ENCODE data around the gene PIK3C2G.

Gene PIK3C2G

DNA sequence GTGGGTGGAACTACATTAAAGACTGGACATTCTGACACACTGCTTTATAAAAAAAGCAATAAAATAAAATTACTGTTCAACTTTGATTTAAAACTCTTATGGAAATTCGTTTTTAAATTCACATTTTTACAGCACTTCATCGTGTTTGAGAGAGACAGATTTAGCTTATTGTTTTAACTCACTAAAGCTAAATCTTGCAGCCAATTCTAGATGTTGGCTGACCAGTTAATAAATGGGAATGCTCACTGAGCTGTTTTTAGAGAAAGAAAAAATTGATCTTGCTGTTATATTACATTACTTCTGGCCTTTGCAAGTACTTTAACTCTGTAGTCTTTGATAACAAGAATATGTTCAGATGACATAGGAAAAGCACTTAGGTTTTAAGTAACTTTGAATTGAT lies 319.4 kb downstream of the PIK3C2G start:
- Histone ChIP-seq H2AFZ (ENCODE audit: low read depth) (no peak overlapping the region), H3K4me2 (no peak overlapping the region), H3K79me2 (ENCODE audit: insufficient read depth, low read depth) (no peaks in the 10 kb centered on the region), H3K4me3 (IDR thresholded peaks at IDR 0.05; ENCODE audit: insufficient read depth, low read depth, low read length) (no peak overlapping the region), H3K9ac (no peak overlapping the region), H3K4me1 (ENCODE audit: low read depth, poor library complexity, severe bottlenecking) (no peaks in the 10 kb centered on the region), H3K27ac (no peak overlapping the region), H3K36me3 (ENCODE audit: insufficient read depth) (no peaks in the 10 kb centered on the region), H4K20me1 (ENCODE audit: insufficient read depth) (no peaks in the 10 kb centered on the region), H3K27me3 (ENCODE audit: insufficient read depth, low read depth) (no peaks in the 10 kb centered on the region)
- TF ChIP-seq, protein P1, sequence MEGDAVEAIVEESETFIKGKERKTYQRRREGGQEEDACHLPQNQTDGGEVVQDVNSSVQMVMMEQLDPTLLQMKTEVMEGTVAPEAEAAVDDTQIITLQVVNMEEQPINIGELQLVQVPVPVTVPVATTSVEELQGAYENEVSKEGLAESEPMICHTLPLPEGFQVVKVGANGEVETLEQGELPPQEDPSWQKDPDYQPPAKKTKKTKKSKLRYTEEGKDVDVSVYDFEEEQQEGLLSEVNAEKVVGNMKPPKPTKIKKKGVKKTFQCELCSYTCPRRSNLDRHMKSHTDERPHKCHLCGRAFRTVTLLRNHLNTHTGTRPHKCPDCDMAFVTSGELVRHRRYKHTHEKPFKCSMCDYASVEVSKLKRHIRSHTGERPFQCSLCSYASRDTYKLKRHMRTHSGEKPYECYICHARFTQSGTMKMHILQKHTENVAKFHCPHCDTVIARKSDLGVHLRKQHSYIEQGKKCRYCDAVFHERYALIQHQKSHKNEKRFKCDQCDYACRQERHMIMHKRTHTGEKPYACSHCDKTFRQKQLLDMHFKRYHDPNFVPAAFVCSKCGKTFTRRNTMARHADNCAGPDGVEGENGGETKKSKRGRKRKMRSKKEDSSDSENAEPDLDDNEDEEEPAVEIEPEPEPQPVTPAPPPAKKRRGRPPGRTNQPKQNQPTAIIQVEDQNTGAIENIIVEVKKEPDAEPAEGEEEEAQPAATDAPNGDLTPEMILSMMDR (conservative IDR thresholded peaks at IDR 0.05; ENCODE audit: low read depth, low read length), result no peak

GRCh38 chr12:18581232-18581962 lies 320.1 kb downstream of the PIK3C2G start:
- TF ChIP-seq, protein P1 (conservative IDR thresholded peaks at IDR 0.05; ENCODE audit: low read depth, low read length), result no peak
- Histone ChIP-seq H2AFZ (ENCODE audit: low read depth) (no peak overlapping the region), H3K79me2 (ENCODE audit: insufficient read depth, low read depth) (no peaks in the 10 kb centered on the region)

GRCh38 chr12:18583655-18584054 lies 322.3 kb downstream of the PIK3C2G start:
- no peak overlapping the region for H3K9ac ChIP-seq
- H4K20me1 ChIP-seq (ENCODE audit: insufficient read depth), result no peaks in the 10 kb centered on the region
- no peaks in the 10 kb centered on the region for H3K4me1 ChIP-seq (ENCODE audit: low read depth, poor library complexity, severe bottlenecking)
- H2AFZ ChIP-seq (ENCODE audit: low read depth), result no peak overlapping the region
- H3K27me3 ChIP-seq (ENCODE audit: insufficient read depth, low read depth), result no peaks in the 10 kb centered on the region
- H3K36me3 ChIP-seq (ENCODE audit: insufficient read depth), result no peaks in the 10 kb centered on the region
- no peak overlapping the region for H3K4me3 ChIP-seq (IDR thresholded peaks at IDR 0.05; ENCODE audit: insufficient read depth, low read depth, low read length)
- no peaks in the 10 kb centered on the region for H3K79me2 ChIP-seq (ENCODE audit: insufficient read depth, low read depth)
- TF ChIP-seq, protein P1 (conservative IDR thresholded peaks at IDR 0.05; ENCODE audit: low read depth, low read length), result no peak
- H3K27ac ChIP-seq, result no peak overlapping the region
- no peak overlapping the region for H3K4me2 ChIP-seq

More at GRCh38 chr12:18581232-18581962, 320.1 kb downstream of the PIK3C2G start:
- no peak overlapping the region for H3K9ac ChIP-seq
- no peak overlapping the region for H3K27ac ChIP-seq
- H3K4me1 ChIP-seq (ENCODE audit: low read depth, poor library complexity, severe bottlenecking), result no peaks in the 10 kb centered on the region
- H3K36me3 ChIP-seq (ENCODE audit: insufficient read depth), result no peaks in the 10 kb centered on the region
- H3K4me3 ChIP-seq (IDR thresholded peaks at IDR 0.05; ENCODE audit: insufficient read depth, low read depth, low read length), result no peak overlapping the region
- H3K4me2 ChIP-seq, result no peak overlapping the region
- no peaks in the 10 kb centered on the region for H3K27me3 ChIP-seq (ENCODE audit: insufficient read depth, low read depth)
- no peaks in the 10 kb centered on the region for H4K20me1 ChIP-seq (ENCODE audit: insufficient read depth)

DNA sequence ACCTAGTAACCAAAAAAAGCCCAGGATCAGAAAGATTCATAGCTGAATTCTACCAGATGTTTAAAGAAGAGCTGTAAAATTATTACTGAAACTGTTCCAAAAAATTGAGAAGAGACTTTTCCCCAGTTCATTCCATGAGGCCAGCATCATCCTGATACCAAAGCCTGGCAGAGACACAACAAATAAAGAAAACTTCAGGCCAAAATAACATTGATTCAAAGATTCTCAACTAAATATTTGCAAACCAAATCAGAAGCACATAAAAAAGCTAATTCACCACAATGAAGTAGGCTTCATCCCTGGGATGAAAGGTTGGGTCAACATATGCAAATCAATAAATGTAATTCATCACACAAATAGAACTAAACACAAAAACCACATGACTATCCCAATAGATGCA lies 325.3 kb downstream of the PIK3C2G start:
- no peak overlapping the region for H3K9ac ChIP-seq

More for the DNA sequence above, 325.3 kb downstream of the PIK3C2G start:
- H3K4me3 ChIP-seq (IDR thresholded peaks at IDR 0.05; ENCODE audit: insufficient read depth, low read depth, low read length), result no peak overlapping the region
- H2AFZ ChIP-seq (ENCODE audit: low read depth), result no peak overlapping the region
- TF ChIP-seq, protein P1 (conservative IDR thresholded peaks at IDR 0.05; ENCODE audit: low read depth, low read length), result no peak
- H3K79me2 ChIP-seq (ENCODE audit: insufficient read depth, low read depth), result no peaks in the 10 kb centered on the region
- no peaks in the 10 kb centered on the region for H3K36me3 ChIP-seq (ENCODE audit: insufficient read depth)
- H3K4me2 ChIP-seq, result no peak overlapping the region
- H4K20me1 ChIP-seq (ENCODE audit: insufficient read depth), result no peaks in the 10 kb centered on the region
- H3K4me1 ChIP-seq (ENCODE audit: low read depth, poor library complexity, severe bottlenecking), result no peaks in the 10 kb centered on the region
- H3K27me3 ChIP-seq (ENCODE audit: insufficient read depth, low read depth), result no peaks in the 10 kb centered on the region
- H3K27ac ChIP-seq, result no peak overlapping the region

Measured in KMS-11 (cell line).